NK-92 treated with Interleukin-12 subunit alpha and Interleukin-12 subunit beta, amount 100 ng/mL, for 24 hours (cell line): ENCODE results near the gene PPP1CA.

ENCODE experiments used
- DNase-seq: peaks from one replicate; lab custom pipeline; 2025; lab: John Stamatoyannopoulos, UW

The PPP1CA gene

GRCh38 chr11:67382276-67383136, 19.2 kb downstream of the PPP1CA start:
- peak; percentile 53 for DNase-seq

- DNase-seq, result no peak
Observed at GRCh38 chr11:67381244-67381972, 20.2 kb downstream of the PPP1CA start.

- no peak for DNase-seq
Observed at GRCh38 chr11:67379061-67380058, 22.3 kb downstream of the PPP1CA start.

GRCh38 chr11:67378544-67378943, 23.1 kb downstream of the PPP1CA start:
- DNase-seq, result no peak

GRCh38 chr11:67376873-67377808, 24.5 kb downstream of the PPP1CA start:
- no peak for DNase-seq

- no peak for DNase-seq
Observed at GRCh38 chr11:67376063-67376820, 25.4 kb downstream of the PPP1CA start.

GRCh38 chr11:67375320-67376055, 26.2 kb downstream of the PPP1CA start:
- DNase-seq, result no peak

GRCh38 chr11:67374571-67375281, 26.9 kb downstream of the PPP1CA start:
- no peak for DNase-seq

- peak; percentile 50 for DNase-seq
Observed at GRCh38 chr11:67373648-67374570, 27.7 kb downstream of the PPP1CA start.

- DNase-seq, result no peak
Observed at GRCh38 chr11:67372993-67373647, 28.5 kb downstream of the PPP1CA start, which contains the start of gene CLCF1. Gene CLCF1 (minus strand): TSS chr11:67373598. CDS start chr11:67373539, 59 bp downstream.

- DNase-seq, result no peak
Observed at GRCh38 chr11:67372321-67372992, 29.2 kb downstream of the PPP1CA start.

GRCh38 chr11:67371911-67372320, 29.7 kb downstream of the PPP1CA start:
- DNase-seq, result no peak

GRCh38 chr11:67371189-67371910, 30.3 kb downstream of the PPP1CA start:
- no peak for DNase-seq

GRCh38 chr11:67370351-67371076, 31.1 kb downstream of the PPP1CA start:
- no peak for DNase-seq

GRCh38 chr11:67369801-67370284, 31.8 kb downstream of the PPP1CA start:
- no peak for DNase-seq
